ENCODE measurements around the gene RPL31. TPM values are rescaled to one million over a fixed set of nuclear protein-coding genes. Genes with fewer than 3 reads are reported as not detected.

Gene RPL31
- total RNA-seq, 1 experiment from 2014 or later: 3,119 TPM

DNA sequence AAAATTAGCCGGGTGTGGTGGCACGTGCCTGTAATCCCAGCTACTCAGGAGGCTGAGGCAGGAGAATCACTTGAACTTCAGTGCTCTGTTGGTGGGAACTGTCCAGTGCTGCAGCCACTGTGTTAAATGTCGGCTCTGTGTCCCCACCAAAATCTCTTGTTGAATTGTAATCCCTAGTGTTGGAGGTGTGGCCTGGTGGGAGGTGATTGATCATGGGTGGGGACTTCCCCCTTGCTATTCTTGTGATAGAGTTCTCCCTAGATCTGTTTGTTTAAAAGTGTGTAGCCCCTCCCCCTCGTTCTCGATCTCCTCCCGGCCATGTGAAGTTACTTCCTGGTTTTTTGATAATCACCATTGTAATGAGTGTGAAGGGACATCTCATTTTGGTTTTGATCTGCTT, 9.8 kb upstream of the RPL31 start:
- DNase-seq (ENCODE audit: extremely low read depth, low read depth): no peak

DNA sequence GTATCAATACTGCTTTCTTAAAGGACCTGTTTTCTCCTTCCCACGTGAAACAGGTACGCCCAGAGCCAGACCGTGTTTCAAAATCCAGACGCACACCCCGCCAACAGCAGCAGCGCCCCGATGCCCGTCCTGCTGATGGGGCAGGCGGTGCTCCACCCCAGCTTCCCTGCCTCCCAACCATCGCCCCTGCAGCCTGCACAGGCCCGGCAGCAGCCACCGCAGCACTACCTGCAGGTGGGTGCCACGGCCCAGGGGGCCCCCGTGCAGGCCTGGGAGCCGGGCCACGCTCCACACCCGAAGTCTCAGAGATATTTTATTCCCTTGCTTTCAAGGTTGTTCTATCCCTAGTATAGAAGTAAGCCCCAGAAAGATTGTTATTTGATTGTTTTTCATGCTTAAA, 8.8 kb upstream of the RPL31 start:
- DNase-seq (ENCODE audit: extremely low read depth, low read depth): no peak

DNA sequence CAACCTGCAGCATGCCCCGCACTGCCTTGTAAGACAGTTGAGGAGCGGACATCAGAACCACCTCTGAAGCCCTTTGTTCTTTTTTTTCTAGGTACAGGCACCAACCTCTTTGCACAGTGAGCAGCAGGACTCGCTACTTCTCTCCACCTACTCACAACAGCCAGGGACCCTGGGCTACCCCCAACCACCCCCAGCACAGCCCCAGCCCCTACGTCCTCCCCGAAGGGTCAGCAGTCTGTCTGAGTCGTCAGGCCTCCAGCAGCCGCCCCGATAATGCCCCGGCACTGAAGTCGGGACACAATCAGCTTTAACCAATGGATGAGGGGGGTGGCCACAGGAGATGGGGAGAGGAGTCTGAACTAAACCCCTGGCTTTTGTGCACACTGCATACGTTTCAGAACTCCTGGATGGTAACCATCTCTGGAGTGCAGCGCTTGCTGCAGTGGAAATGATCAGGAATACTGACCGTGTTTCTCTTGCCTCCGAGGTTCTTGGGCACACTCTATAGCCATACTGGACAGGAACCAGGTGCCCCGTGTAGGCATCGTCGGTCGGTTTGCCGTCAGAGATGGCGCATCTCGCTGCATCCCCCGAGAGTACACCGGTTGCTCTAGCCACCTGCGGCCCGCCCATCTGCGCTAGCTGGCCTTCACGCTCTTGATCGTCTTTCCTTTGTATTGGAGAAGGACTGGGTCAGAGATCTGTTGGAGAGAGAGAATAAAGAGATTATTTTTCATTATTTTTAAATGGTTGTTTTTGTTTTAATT, 6.6 kb upstream of the RPL31 start:
- DNase-seq (ENCODE audit: extremely low read depth, low read depth): no peak

- no peak for DNase-seq (ENCODE audit: extremely low read depth, low read depth)
Observed at GRCh38 chr2:100997509-100998234, 4.4 kb upstream of the RPL31 start.

DNA sequence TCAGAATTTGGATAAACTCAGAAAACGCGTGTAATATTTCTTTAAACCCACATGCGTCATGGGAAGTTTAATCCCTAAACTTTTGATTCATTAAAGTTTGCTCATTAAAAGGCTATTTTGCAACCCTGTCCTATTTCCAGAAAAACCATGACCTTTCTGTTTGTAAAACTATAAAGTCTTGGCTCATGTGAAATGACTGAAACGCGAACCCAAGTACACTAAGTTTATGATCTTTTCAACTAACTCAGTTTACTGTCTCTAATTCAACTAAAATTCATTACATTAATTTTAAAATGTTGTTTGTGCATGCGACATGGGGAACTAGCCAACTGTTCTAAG, 3.9 kb upstream of the RPL31 start:
- no peak for DNase-seq (ENCODE audit: extremely low read depth, low read depth)

- no peak for DNase-seq (ENCODE audit: extremely low read depth, low read depth)
Observed at GRCh38 chr2:100999995-101000394, 2.1 kb upstream of the RPL31 start.

GRCh38 chr2:101002562-101003277, 631 bp downstream of the RPL31 start:
- no peak for DNase-seq (ENCODE audit: extremely low read depth, low read depth)

DNA sequence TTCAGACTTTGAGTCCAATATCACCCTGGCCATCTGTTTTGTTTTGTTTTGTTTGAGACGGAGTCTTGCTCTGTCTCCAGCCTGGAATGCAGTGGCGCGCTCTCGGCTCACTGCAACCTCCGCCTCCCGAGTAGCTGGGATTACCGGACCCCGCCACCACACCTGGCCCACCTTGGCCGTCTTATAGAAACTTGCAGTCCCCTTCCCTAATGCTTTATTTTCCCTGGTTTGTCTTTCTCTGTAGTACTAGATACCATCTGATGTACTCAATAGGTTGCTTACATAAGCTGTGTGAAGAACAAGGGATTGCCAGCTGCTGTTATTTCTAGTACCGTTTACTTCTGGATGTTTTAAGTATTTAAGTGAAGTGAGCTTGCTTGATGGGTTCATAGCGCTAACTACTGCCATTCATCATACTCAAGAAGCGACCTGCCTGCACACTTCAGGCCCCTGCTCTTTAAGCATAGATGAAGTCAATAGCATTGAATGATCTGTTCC, 1.2 kb downstream of the RPL31 start:
- DNase-seq (ENCODE audit: extremely low read depth, low read depth): no peak

GRCh38 chr2:101004620-101005325, 2.7 kb downstream of the RPL31 start:
- DNase-seq (ENCODE audit: extremely low read depth, low read depth): no peak

DNA sequence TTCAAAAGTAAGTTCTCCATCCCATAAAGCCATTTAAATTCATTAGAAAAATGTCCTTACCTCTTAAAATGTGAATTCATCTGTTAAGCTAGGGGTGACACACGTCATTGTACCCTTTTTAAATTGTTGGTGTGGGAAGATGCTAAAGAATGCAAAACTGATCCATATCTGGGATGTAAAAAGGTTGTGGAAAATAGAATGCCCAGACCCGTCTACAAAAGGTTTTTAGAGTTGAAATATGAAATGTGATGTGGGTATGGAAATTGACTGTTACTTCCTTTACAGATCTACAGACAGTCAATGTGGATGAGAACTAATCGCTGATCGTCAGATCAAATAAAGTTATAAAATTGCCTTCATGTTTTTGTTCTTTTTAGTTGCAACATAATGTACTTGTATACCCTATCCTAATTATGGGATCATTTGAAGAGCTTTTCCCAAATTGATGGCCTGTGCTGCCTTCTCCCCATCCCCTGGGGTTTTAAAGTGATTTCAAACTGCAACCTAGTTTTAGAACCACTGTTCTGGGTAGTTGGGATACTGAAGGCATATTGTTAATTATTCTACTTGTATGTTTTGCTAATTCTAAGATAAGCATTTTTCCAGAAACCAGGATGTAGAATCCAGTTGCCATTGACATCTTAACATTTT, 4.1 kb downstream of the RPL31 start:
- no peak for DNase-seq (ENCODE audit: extremely low read depth, low read depth)

DNA sequence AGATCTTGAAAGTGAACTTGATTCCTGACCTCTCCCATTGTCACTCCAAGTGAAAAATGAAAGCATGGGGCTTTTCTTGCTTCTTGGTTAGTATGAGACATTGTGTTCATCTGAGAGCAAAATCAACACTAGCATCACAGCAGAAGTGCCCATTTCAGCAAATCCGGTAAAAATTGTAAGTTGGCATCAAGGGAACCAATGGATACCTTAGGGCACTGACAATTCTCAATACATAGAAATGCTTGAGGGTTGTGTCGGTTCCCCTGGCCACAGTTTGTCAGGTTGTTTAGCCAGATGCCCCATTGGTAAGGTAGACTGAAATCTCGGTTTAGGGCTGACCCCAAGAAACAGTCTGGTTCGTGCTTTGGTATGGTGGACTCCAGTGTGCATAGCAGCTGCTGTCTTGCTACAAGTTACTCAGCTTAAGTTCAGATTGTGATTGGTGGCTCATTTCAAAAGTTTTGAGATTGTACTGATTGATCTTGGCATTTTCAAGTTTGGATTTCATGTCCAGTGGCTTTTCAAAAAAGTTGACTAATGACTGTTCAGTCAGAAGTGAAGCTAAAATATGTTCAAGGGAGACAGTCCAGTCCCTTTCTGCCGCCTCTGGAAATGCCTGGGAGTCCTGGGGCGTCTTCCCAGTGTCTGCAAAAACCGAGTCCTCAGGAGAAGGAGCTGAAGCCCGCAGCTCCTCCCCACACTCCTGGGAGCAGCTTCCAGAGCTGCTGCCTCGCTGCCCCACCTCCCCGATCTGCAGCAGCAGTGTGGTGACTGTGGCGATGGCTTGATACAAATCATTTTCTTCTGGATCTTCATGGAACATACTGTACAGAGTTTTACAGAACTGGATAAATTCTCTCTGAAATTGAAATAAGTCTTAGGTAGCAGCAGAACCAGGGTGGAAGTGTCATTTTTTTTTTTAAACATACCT, 5.6 kb downstream of the RPL31 start:
- no peak for DNase-seq (ENCODE audit: extremely low read depth, low read depth)

DNA sequence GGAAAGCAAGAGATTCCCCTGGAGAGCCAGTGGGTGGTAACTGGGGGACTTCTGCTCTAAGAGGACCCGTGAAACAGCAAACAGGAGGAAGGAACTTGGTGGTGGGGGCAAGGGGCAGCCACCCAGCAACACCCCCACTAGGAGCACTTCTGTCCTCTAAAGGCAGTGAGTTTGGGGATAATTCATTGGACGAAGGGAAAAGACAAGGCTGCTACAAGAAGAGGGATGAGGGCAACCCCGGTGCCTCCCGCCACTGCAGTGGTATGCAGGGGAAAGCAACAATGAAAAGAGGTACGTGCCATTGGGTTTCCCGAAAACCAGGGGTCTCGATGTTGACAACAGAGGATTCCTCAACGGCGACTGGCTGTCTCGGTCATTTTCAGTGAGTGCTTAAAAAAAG, 9.1 kb downstream of the RPL31 start:
- DNase-seq (ENCODE audit: extremely low read depth, low read depth): no peak

- DNase-seq (ENCODE audit: extremely low read depth, low read depth): no peak
Observed at GRCh38 chr2:101012054-101012705, 10.1 kb downstream of the RPL31 start.

- DNase-seq (ENCODE audit: extremely low read depth, low read depth): peak; percentile 33
Observed at GRCh38 chr2:101012706-101013181, 10.7 kb downstream of the RPL31 start.

DNA sequence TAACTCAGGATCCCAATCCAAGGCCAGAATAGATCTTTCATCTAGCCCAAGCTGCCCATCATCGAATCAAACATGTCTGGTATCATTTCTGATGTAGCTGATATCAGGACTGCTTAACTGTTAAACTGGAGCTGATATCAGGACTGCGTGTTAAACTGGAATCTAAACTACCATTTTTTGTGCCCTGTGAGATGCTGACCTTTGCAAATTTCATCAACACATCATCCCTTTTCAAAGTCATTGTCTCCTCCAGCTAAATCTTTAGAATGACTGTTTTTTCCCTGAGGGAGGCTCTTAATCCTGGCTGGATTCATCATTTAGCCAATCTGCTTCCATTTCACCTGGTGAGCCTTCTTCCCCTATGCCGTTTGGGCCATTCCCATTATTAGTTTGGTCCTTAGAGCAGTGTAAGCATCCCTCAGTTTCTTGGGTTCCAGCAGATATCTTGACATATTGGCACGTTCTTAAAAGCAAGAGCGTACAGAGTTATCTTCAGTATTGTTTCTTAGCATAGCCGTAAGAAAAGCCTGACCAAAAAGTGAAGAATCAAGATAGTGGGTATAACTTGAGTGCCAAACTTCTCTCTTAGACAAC, 12.3 kb downstream of the RPL31 start:
- no peak for DNase-seq (ENCODE audit: extremely low read depth, low read depth)

DNA sequence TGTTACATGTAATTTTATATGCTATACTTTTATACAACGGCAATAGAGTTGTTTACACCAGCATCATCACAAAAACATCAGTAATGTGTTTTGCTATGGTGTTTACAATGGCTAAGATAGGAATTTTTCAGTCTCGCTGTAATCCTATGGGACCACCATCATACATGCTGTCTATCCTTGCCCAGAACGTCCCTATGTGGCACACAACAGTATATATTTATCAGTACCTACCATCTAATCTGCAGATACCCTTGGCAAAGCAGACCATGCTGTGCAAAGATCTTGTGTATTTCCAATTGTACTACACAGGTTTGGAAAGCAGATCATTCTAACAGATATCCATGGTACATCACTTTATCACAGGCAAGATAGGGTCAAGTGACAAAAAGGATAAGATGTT, 15.3 kb downstream of the RPL31 start:
- DNase-seq (ENCODE audit: extremely low read depth, low read depth): no peak

DNA sequence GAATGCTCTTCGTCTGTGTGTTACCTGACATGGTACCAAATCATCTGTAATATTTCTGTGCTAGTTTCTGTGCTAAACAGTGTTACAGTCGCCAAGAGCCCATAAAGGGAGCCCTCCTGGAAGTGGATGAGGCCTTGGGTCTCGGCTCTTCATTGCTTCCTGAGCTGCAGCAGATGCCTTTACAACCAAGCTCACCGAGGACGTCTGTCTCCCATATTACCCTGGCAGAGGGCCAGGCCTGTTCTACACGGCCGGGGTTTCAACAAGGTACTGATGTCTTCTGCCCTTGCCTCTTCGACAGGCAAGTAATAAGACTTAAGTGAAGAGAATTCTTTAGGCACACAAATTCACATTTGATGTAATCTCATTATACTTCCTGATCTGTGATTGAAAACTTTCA, 16.8 kb downstream of the RPL31 start:
- no peak for DNase-seq (ENCODE audit: extremely low read depth, low read depth)

- DNase-seq (ENCODE audit: extremely low read depth, low read depth): no peak
Observed at GRCh38 chr2:101022221-101022620, 20.1 kb downstream of the RPL31 start.
